GM19240 (cell line): ENCODE results near the gene NOP9.
A peak's percentile ranks its signal among the peaks of the same experiment; 100 is the strongest.
"Not testable (repeated sequence)": the region's sequence is repeated elsewhere in the genome, so short reads cannot be mapped to it uniquely, and the experiment has no call there.

Experiments used
- DNase-seq: peaks from one replicate; pipeline ENCODE4 v3.0.0; 2011; ENCODE audit warnings: low spot score; ENCODE audit not compliant: insufficient read length

NOP9 gene

DNA sequence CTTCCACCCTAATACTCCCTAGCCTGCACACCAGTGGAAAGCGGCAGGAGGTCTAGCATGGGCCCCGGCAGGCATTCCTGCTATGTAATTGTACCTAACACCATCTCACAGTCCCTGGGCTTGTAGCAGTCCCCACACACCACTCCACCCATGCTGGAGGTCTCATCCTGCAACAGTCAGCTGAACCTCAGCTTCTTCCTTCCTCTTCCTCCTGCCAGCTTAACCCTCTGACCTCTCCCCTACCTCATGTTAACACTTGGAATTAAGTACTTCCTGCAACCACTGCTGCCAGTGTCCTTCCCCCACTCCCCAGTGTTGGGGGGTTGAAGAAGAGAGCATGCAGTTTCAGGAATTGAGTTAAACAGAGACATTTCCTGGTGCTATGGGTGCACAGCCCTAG is 27.7 kb downstream of the NOP9 start:
- no peak for DNase-seq

DNA sequence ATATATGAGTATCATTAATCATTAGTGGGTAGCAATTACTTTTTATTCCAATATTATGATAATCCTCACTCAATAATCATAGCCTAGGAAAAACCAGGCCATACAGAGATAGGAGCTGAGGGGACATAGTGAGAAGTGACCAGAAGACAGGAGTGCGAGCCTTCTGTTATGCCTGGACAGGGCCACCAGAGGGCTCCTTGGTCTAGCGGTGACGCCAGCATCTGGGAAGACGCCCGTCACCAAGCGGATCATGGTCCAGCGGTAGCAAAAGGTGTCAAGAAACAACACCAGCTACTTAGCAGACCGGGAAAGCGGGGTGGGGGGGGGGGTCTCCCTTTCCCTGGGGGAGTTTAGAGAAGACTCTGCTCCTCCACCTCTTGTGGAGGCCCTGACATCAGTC is 28.3 kb downstream of the NOP9 start:
- DNase-seq, result not testable (repeated sequence)

DNA sequence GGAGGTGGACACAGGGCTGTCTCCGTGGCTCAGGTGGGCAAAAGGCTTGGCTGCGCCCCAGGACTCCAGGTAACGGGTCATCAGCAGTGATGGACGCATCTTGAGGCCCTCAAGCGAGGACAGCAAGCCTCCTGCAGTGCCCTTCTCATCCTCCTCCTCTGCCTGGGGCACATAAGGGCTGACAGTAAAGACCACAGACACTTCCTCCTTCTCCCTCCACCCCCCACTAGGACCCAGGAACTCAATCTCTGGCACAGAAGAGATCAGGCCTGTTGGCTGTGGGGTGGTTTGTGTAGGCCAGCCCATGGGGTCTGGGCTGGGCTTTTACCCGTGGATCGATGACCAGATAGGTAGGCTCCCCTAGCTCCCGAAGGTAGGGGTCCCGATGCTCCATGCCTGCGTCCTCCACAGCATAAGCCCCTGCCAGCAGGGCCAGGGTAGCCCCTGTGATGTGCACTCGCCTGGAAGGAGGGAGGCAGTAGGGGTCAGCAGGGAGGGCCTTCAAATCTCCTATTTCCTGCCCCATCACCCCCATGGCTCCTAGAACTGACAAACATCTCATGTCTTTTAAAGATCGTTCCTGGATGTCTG is 29.5 kb downstream of the NOP9 start:
- no peak for DNase-seq

DNA sequence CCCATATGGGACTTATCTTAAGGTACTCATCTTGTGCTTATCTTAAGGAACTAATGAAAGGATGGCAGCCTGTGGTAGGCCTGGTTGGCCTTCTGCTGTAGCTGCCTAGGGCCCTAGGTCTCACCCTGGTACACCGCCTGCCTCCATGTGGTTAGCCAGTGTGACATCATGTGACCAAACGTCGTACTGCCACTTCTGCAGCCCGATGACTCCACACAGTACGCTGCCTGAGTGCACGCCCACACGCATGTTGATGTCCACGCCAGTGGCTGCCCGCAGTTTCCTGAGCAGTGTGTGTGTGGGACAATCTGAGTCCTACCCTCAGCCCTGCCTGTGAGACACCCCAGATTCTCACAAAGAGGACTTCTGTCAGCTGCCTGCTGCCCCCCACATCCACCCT is 30.1 kb downstream of the NOP9 start:
- DNase-seq, result no peak

DNA sequence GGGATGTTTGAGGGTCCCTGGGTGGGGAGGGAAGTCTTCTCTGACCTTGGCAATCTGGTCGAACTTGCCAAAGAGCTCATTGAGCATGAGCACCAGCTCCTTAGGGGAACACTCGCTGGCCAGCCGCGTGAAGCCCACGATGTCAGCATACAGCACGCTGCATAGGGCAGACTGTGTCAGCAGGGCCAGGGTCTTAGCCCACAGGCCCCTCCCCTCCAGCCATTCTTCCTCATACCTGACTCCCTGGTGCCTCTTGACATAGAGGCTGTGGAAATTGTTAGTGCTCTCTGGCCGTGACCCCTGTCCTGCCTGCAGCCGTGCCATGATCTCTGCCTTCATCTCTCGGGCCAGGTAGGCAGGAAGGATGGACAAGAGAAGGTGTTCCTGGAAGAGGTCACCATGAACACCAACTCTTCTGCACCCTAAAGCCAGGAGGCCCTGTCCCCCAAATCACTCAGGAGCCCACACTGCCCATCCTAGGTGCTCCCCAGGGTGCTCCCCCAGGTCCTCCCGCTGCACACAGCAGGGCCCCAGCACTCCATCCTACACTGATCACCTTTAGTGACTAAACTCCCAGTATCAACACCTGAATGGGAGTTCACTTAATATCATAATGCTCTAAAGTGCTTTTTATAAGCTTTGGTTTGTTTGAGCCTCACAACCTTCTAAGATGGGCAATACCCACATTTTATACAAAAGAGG is 31.5 kb downstream of the NOP9 start:
- no peak for DNase-seq

DNA sequence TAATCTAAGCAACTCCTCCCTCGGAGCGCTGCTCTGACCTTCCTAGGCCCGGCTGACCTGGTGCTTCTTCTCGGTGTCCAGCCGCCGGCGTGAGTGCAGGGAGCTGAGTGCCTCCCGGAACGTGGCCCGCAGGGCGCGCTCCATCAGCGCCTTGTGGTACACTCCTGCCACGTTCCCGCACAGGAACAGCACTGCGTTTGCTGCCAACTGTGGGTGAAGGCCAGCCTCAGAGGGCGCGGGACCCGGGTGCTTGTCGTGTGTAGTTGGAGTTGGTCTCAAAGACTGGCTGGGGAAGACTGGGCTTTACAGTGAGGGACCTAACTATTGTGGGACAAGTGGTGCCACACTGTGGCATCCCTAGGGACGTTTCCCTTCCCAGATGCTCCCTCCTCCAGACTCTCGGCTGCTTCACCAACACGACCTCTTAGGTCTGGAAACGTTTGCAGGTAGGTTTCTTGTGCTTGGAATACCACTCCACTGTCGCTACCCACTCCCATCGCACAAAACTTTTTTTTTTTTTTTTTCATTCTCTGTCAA is 32.1 kb downstream of the NOP9 start:
- DNase-seq, result no peak

GRCh38 chr14:24332268-24332993 is 32.8 kb downstream of the NOP9 start:
- peak; percentile 85 for DNase-seq

GRCh38 chr14:24334431-24335291 is 35.0 kb downstream of the NOP9 start, which contains the start of gene ADCY4:
Gene ADCY4, minus strand, starts transcription at chr14:24335071. Its CDS starts 419 bp downstream, at chr14:24334652.
- no peak for DNase-seq

GRCh38 chr14:24335461-24336171 is 36.0 kb downstream of the NOP9 start:
- no peak for DNase-seq

DNA sequence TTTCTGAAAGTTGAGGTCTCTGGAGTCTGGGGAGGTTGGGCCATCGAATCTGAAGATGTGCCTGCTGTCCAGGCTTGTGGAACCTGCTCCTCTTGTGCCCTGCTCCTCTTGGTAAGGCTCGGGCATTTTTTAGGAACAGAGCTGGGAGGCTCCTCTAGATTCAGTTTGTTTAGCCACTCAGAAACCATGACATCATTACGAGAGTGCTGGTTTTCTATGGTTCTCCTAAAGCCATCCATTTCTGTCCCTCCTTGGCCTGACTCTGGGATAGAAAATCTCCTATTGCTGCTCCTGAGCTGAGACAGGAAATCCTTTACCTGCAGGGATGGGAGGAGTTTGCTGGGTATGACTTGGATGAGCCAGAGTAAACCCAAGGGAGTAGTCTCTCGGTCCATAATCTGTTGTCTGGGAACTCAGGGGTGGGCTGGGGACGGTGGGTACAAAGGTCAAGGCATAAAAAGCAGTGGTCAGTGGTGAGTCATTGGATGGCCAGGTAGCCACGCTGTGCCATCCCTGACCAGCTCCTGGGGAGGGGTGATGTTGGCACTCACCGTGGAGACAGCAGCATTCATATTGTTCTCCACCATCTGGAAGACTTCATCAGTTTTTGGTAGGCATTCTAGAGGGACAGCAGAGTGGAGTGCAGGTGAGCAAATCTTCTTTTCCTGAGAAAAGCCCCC is 37.6 kb downstream of the NOP9 start:
- no peak for DNase-seq

- no peak for DNase-seq
Observed at GRCh38 chr14:24337824-24338175, 38.1 kb downstream of the NOP9 start.

DNA sequence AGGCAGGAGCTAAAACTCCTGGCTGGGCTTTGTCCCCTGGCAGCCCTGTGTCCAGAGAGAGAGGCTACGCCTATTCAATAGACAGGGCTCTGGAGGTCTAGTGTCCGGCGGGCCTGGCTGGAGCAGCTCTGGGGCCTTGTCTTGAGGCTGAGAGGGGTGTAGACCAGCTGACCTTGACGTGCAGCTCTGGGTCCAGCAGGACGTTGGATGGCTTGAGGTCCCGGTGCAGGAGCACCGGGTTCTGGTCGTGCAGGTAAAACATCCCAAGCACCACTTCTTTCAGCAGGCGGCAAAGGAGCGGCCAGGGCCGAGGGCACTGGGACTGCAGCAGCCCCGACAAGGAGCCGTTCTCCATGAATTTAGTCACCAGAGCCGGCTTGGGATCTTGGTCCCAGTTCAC is 39.2 kb downstream of the NOP9 start:
- DNase-seq, result no peak

DNA sequence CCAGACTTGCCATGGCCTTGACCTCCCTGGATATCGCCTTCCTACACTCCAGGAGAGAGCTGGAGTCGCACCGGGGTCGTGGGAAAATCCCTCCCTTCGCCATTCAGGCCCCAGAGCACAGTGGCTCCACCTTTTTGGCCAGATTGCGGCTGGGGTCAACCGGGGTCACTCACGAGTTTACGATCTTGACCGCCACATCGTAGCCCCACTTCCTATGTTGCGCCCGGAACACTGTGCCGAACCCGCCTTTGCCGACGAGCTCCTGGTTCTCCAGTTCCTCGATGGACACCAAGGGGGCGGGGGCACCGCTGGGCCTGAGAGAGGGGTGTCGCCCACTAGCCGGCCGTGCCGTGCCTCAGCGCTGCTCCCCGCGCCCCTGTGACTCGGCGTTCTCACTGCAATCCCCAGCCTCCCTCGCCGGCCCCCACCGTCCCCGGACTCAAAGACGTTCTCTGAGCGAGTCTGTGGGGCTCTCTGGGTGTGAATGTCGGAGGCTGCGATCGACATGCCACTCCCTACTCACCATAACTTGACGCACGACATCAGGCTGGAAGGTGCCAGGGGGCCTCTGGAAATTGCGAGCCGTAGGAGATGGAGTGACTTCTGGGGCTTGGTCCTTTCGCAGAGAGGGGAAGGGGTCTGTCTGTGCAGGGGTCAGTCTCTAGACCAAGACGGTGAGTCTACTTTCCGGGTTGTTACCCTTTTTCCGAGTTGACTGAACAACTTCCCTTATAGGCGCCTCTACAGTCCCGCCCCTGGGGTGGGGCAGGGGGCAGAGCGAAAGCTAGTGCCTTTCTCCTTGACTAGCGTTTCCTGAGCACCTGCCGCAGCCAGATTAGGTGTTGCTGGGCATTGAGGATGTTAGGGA is 39.9 kb downstream of the NOP9 start, which contains the start of gene RIPK3:
TSS of gene RIPK3 (minus strand) at position 708 of the 868 bp plus-strand sequence. CDS start at position 543, 165 bp downstream.
- DNase-seq, result peak; percentile 81

DNA sequence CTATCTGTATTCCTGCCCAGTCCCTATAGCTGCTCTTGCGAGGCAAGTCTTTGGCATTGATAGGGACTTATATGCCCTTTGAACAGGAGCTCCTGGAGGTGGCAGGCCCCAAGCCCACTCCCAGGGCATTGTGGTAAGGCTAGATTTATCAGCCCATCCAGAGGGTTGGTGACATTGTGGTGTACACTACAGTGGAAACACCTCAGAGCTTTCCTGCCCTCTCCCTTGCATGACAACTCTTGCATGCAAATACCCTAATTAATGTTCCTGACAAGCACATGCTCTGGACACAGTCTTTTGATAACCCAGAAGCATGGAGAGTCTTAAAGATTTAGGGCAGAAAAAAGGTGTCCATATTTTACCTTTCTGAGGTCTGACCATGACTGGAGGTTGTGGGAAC is 41.0 kb downstream of the NOP9 start:
- DNase-seq, result no peak

DNA sequence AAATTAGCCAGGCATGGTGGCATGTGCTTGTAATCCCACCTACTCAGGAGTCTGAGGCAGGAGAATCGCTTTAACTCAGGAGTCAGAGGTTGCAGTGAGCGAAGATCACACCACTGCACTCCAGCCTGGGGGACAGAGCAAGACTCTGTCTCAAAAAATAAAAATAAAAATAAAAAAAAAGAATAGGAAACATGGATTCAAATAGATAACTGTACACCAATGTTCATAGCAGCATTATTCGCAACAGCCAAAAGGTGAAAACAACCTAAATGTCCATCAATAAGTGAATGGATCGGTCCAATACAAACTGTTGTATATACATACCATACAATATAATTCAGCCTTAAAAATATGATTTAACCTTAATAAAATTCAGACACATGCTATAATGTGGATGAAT is 43.2 kb downstream of the NOP9 start:
- DNase-seq, result no peak

DNA sequence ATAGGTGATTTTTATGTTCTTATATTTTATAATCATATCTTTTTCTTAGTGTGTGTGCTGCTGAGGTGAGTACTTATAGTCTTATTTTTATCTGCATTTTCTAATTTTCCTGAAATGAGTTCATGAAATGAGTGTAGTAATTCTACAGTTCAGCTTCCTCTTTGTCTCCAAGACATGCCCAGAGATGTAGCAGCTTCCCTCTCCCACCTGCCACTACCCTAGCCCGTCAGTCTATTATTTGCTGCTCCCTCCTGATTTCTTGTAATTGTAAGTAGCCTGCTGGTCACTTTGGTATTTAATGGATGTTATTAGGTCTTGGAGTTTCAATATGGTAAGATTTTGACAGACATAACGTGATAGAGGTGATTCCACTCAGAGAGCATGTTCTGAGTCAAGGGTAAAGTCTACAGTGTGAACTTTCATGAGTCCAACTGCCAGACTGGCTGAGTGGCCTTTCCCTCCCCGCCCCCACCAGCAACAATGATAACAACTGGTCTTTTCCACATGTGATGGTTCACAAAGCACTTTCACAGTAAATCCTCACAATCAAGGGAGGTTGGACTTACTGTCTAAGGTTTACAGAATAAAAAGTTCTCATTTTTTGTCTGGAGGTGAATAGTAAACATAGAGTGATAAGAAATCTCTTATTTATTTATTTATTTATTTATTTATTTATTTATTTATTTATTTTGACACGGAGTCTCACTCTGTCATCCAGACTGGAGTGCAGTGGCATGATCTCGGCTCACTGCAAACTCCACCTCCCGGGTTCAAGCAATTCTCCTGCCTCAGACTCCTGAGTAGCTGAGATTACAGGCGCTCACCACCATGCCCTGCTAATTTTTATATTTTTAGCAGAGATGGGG is 44.4 kb downstream of the NOP9 start:
- no peak for DNase-seq

DNA sequence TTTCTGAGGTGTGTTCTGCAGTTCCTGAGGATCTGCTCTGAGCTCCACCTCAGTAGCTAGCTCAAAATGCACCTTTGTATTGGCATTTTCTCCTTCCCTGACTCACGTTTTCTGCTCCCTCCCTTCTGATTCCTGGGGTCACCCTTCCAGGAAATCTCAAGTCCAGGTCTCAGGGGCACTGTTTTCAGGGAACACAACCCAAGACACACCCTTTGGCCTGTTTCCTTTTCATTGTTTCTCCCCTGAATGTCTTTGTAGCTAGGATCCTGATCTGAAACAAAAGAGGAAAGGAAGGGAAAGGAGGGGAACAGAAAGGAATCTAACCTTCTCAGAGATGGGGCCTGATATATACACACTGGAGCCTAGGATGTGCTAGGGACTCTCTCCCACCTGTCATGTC is 47.5 kb downstream of the NOP9 start:
- DNase-seq, result no peak

DNA sequence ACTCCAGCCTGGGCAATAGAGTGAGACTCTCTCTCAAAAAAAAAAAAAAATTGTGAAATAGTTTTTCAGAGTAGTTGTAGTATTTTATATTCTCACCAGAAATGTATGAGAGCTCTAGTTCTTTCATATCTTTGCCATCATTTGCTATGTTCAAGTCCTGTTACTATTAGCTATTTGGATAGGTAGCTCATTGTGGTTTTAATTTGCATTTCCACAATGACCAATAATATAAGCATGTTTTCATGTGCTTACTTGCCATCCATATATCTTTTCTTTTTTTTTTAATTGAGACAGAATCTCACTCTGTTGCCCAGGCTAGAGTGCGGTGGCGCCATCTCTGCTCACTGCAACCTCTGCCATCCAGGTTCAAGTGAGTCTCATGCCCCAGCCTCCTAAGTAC is 48.5 kb downstream of the NOP9 start:
- no peak for DNase-seq
